Astrocyte (in vitro differentiated cells and primary cell): ENCODE data around the gene PGS1. TPM values are rescaled to one million over a fixed set of nuclear protein-coding genes. Genes with fewer than 3 reads are reported as not detected.

Experiments used
- DNase-seq: peaks from one replicate; pipeline ENCODE4 v3.0.0-alpha.2; 2010; ENCODE audit warnings: low read depth
- FAIRE-seq: peaks from 2 replicates; lab custom pipeline; 2011; peaks lifted over from hg19 to GRCh38; lab: Jason Lieb, UNC
- H2AFZ ChIP-seq: 2 replicates; pipeline ENCODE4 v1.6.0; 2012; ENCODE audit warnings: low read depth, low read length, inconsistent platforms
- H3K27ac ChIP-seq: 2 replicates; pipeline ENCODE4 v1.5.1; 2011; ENCODE audit warnings: low read depth, low read length, inconsistent platforms
- H3K27me3 ChIP-seq: 2 replicates; pipeline ENCODE4 v1.6.0; 2011; ENCODE audit warnings: low read length, inconsistent platforms; ENCODE audit not compliant: insufficient read depth
- H3K36me3 ChIP-seq: 2 replicates; pipeline ENCODE4 v1.5.1; 2011; ENCODE audit warnings: low read length, inconsistent platforms; ENCODE audit not compliant: insufficient read depth
- H3K4me1 ChIP-seq: 2 replicates; pipeline ENCODE4 v1.5.1; 2011; ENCODE audit warnings: low read length, inconsistent platforms; ENCODE audit not compliant: insufficient read depth
- H3K4me2 ChIP-seq: 2 replicates; pipeline ENCODE4 v1.6.0; 2012; ENCODE audit warnings: low read length, inconsistent platforms
- H3K4me3 ChIP-seq: 2 replicates; pipeline ENCODE4 v1.5.1; 2011; ENCODE audit warnings: low read depth, mild to moderate bottlenecking, low read length, inconsistent platforms; ENCODE audit not compliant: insufficient read depth
- H3K79me2 ChIP-seq: 2 replicates; pipeline ENCODE4 v1.6.0; 2012; ENCODE audit warnings: mild to moderate bottlenecking, low read length, inconsistent platforms; ENCODE audit not compliant: insufficient read depth
- H3K9ac ChIP-seq: 2 replicates; pipeline ENCODE4 v1.6.0; 2012; ENCODE audit warnings: mild to moderate bottlenecking, low read length, inconsistent platforms
- H3K9me3 ChIP-seq: 2 replicates; pipeline ENCODE4 v1.5.1; 2012; ENCODE audit warnings: low read depth, mild to moderate bottlenecking, low read length, inconsistent platforms; ENCODE audit not compliant: insufficient read depth
- H4K20me1 ChIP-seq: 2 replicates; pipeline ENCODE4 v1.6.0; 2012; ENCODE audit warnings: low read length, inconsistent platforms; ENCODE audit not compliant: insufficient read depth
- H3K27ac Mint-ChIP-seq: one replicate; pipeline ENCODE4 v1.8.0; 2021; ENCODE audit warnings: mild to moderate bottlenecking, mixed read lengths; ENCODE audit not compliant: unreplicated experiment
- H3K27me3 Mint-ChIP-seq: one replicate; pipeline ENCODE4 v1.8.0; 2021; ENCODE audit warnings: low read depth, mixed read lengths; ENCODE audit not compliant: unreplicated experiment
- H3K36me3 Mint-ChIP-seq: one replicate; pipeline ENCODE4 v1.8.0; 2021; ENCODE audit warnings: low read depth, mixed read lengths; ENCODE audit not compliant: unreplicated experiment
- H3K4me1 Mint-ChIP-seq: one replicate; pipeline ENCODE4 v1.8.0; 2021; ENCODE audit warnings: low read depth, mixed read lengths; ENCODE audit not compliant: unreplicated experiment
- H3K4me3 Mint-ChIP-seq: one replicate; pipeline ENCODE4 v1.8.0; 2021; ENCODE audit warnings: mild to moderate bottlenecking, moderate library complexity, mixed read lengths; ENCODE audit not compliant: unreplicated experiment
- H3K9me3 Mint-ChIP-seq: one replicate; pipeline ENCODE4 v1.8.0; 2021; ENCODE audit warnings: mild to moderate bottlenecking, mixed read lengths; ENCODE audit not compliant: unreplicated experiment
- CTCF ChIP-seq: IDR thresholded peaks from 2 replicates; pipeline ENCODE4 v1.5.1; 2011; ENCODE audit warnings: low read depth, mild to moderate bottlenecking, inconsistent platforms, low read length, moderate library complexity; ENCODE audit not compliant: insufficient read depth
- EZH2 ChIP-seq: IDR thresholded peaks from 2 replicates; pipeline ENCODE4 v1.6.1; 2012; ENCODE audit warnings: mild to moderate bottlenecking, low read length, inconsistent platforms; ENCODE audit not compliant: insufficient read depth
- total RNA-seq: library from RNA; stranded (reverse); gene quantifications from 2 replicates; pipeline ENCODE4 v1.2.1, GENCODE V29; 2021

PGS1 gene
- total RNA-seq, 1 donor from 2014 or later: 32.0 TPM

GRCh38 chr17:78466786-78467715 lies 88.6 kb downstream of the PGS1 start:
- Mint-ChIP-seq H3K9me3 (peaks cover 3% of the 10 kb centered on the region), H3K4me3 (no peak overlapping the region), H3K4me1 (no peaks in the 10 kb centered on the region), H3K36me3 (no peaks in the 10 kb centered on the region), H3K27ac (no peak overlapping the region), H3K27me3 (peaks cover 17% of the 10 kb centered on the region)
- no peak overlapping the region for H3K27ac ChIP-seq
- DNase-seq (no peak), FAIRE-seq (no peak)
- peaks cover 2% of the 10 kb centered on the region for H3K9me3 ChIP-seq
- H4K20me1 ChIP-seq: no peaks in the 10 kb centered on the region
- no peaks in the 10 kb centered on the region for H3K79me2 ChIP-seq
- H3K4me1 ChIP-seq: no peaks in the 10 kb centered on the region
- no peak overlapping the region for H2AFZ ChIP-seq
- no peaks in the 10 kb centered on the region for H3K36me3 ChIP-seq
- TF ChIP-seq EZH2: no peak
- no peak for TF ChIP-seq CTCF
- no peaks in the 10 kb centered on the region for H3K27me3 ChIP-seq
- no peak overlapping the region for H3K4me2 ChIP-seq
- H3K4me3 ChIP-seq: no peak overlapping the region
- H3K9ac ChIP-seq: no peak overlapping the region

DNA sequence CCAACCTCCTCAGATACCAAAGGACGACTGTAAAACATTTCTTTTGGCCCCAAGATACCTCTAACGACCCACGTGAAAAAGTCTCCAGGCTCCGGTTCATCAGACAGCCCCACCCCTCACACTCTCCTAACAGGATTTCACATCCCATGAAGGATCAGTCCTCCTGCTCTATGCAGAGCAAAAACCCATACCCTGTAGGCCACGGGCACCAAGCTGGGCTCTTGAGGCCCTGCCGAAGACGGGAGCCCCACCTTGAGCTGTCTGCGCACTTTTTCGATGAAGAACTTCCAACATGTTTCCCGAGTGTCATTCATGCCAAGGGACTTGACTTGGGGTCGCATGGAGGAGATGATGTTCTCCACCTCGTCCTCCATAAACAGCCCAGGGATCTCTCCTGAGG lies 89.9 kb downstream of the PGS1 start:
- no peak overlapping the region for H3K9ac ChIP-seq
- no peaks in the 10 kb centered on the region for H3K4me1 ChIP-seq
- H3K79me2 ChIP-seq: no peaks in the 10 kb centered on the region
- no peaks in the 10 kb centered on the region for H3K36me3 ChIP-seq
- H3K27ac Mint-ChIP-seq: no peak overlapping the region
- DNase-seq (no peak), FAIRE-seq (no peak)
- H3K4me3 ChIP-seq: no peak overlapping the region
- H4K20me1 ChIP-seq: no peaks in the 10 kb centered on the region
- peaks cover 3% of the 10 kb centered on the region for H3K9me3 Mint-ChIP-seq
- no peaks in the 10 kb centered on the region for H3K36me3 Mint-ChIP-seq
- H3K27me3 Mint-ChIP-seq: peaks cover 20% of the 10 kb centered on the region
- no peak for TF ChIP-seq EZH2
- no peak for TF ChIP-seq CTCF
- no peak overlapping the region for H3K27ac ChIP-seq
- no peaks in the 10 kb centered on the region for H3K4me1 Mint-ChIP-seq
- no peak overlapping the region for H3K4me3 Mint-ChIP-seq
- peaks cover 2% of the 10 kb centered on the region for H3K9me3 ChIP-seq
- no peak overlapping the region for H3K4me2 ChIP-seq
- no peaks in the 10 kb centered on the region for H3K27me3 ChIP-seq
- H2AFZ ChIP-seq: no peak overlapping the region

DNA sequence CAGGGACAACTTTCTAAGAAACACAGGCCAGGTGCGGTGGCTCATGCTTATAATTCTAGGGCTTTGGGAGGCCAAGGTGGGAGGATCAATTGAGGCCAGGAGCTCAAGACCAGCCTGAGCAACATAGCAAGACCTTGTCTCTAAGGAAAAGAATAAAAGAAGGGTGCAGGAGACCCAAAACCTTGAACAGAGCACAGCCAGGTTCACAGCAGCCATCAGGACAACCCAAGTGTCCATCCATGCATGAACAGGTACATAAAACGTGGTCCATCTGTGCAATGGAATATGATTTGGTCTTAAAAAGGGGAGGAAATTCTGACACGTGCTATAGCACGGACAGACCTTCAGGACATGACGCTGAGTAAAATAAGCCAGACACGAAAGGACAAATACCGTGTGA lies 91.0 kb downstream of the PGS1 start:
- Histone ChIP-seq H3K9ac (no peak overlapping the region), H3K9me3 (peaks cover 2% of the 10 kb centered on the region), H3K4me2 (no peak overlapping the region), H3K27me3 (no peaks in the 10 kb centered on the region), H3K27ac (no peak overlapping the region), H3K4me1 (no peaks in the 10 kb centered on the region), H4K20me1 (no peaks in the 10 kb centered on the region), H2AFZ (no peak overlapping the region), H3K36me3 (no peaks in the 10 kb centered on the region), H3K79me2 (no peaks in the 10 kb centered on the region), H3K4me3 (no peak overlapping the region)
- TF ChIP-seq EZH2 (no peak), CTCF (no peak)
- DNase-seq: no peak
- H3K27me3 Mint-ChIP-seq: peaks cover 29% of the 10 kb centered on the region
- peaks cover 3% of the 10 kb centered on the region for H3K9me3 Mint-ChIP-seq
- H3K4me1 Mint-ChIP-seq: no peaks in the 10 kb centered on the region
- no peak overlapping the region for H3K27ac Mint-ChIP-seq
- H3K36me3 Mint-ChIP-seq: no peaks in the 10 kb centered on the region
- no peak for FAIRE-seq
- H3K4me3 Mint-ChIP-seq: no peak overlapping the region
